GM19023 (cell line): ENCODE measurements around the gene COL4A4.
"Not testable (repeated sequence)": the region's sequence is repeated elsewhere in the genome, so short reads cannot be mapped to it uniquely, and the experiment has no call there.

Experiments used
- ATAC-seq: cut with Tn5 transposase; IDR thresholded peaks from one replicate; pipeline ENCODE4 v1.9.1; 2021; ENCODE audit warnings: mild to moderate bottlenecking, moderate library complexity; ENCODE audit not compliant: unreplicated experiment

Gene COL4A4

GRCh38 chr2:227163998-227164762 lies at the start of gene COL4A4, which contains the start of gene COL4A3:
Gene COL4A4, minus strand, starts transcription at chr2:227164205. Its CDS starts 16,722 bp downstream, at chr2:227147483.
Gene COL4A3, plus strand, starts transcription at chr2:227164624. Its CDS starts 103 bp downstream, at chr2:227164727.
- peak; percentile 57 for ATAC-seq

DNA sequence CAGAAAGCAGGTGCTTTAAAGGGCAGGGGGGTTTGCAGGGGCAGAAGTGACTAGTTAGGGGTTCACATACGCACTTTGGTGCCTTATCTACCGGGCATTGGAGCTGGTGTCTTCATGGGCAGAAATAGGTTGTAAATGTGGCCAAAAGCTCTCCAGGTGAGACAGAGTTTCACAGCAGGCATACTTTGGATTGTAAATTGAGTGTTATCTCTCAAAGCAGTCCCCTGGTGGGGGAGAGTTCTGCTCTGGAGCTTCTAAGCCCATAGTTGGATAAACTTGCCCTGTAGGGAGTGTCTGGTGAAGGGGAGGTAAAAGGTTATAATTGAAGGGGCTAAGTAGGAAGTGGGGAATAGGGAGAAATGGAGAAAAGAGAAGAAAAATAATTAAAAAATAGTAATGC lies 43.6 kb upstream of the COL4A4 start:
- no peak for ATAC-seq

DNA sequence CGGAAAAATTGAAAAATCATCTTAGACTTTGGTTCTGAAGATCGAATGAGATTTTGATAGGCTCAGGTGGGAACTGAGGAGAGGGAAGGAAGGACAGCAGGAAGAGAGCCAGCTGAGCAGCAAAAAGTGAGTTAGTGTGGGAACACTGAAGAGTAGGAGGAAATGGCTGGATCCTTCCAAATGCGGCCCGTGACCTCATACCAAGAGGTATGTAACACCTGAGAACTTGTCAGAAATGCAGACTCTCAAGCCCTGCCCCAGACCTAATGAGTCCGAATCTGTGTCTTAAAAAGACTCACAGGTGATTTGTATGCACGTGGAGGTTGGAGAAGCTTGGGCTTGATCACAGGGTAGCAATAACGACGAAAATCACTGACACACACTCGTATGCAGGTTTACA lies 42.4 kb upstream of the COL4A4 start:
- ATAC-seq: no peak

DNA sequence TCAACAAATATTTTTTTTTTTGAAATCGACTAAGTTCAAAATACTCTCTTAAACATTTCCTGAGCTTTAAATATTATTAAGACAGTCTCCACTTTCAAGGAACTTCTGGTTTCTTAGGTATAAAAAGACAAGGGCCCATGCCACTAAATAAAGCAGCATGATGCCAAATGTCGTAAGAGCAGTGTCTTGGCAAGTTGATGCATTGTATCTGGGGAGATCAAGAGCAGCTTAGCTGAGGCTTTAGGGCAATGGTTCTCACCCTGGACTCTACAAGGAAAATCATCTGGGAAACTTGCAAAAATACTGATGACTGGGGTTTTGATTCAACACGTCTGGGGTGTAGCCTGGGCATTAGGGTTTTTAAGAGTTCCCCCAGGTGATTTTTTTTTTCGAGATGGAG lies 41.7 kb upstream of the COL4A4 start:
- ATAC-seq: no peak

GRCh38 chr2:227204452-227204851 lies 40.4 kb upstream of the COL4A4 start:
- ATAC-seq: no peak

DNA sequence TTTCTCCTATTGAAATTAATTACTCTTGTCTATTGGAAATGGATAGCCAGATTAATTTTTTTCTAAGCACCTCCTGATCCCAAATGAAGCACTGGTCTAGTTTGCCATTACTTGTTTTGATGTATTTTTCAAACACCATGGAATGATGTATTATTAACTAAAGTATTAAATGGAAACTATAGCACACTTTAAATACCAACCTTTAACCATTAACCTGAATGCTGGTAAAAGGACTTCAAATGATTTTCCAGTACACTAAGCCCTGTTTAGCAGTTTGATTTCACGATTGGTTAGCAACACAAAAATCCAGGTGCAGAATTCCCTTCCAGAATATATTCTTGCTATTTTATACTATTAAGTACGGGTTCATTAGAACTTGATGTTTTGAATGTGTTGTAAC lies 37.8 kb upstream of the COL4A4 start:
- no peak for ATAC-seq

- no peak for ATAC-seq
Measured at GRCh38 chr2:227198866-227199265, 34.9 kb upstream of the COL4A4 start.

- ATAC-seq: no peak
Measured at GRCh38 chr2:227194219-227194618, 30.2 kb upstream of the COL4A4 start.

DNA sequence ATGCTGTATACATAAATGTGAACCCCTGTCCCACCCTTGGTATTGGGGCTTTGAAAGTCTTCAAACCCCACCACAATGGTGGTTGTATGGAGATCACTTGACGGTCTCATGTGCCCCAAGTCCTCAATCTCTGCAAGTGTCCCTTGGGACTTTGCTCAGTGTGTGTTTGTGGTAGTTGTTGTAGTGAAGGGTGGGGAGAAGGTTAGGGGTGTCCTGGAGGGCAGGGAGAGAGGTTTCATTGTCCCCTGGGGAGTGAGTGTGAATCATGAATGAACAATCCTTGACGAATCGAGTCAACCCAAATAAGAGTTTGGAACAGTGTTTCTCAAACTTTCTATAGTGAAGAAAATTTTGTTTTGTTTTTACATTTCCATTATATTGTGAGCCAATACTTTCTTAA lies 28.5 kb upstream of the COL4A4 start:
- ATAC-seq: no peak

DNA sequence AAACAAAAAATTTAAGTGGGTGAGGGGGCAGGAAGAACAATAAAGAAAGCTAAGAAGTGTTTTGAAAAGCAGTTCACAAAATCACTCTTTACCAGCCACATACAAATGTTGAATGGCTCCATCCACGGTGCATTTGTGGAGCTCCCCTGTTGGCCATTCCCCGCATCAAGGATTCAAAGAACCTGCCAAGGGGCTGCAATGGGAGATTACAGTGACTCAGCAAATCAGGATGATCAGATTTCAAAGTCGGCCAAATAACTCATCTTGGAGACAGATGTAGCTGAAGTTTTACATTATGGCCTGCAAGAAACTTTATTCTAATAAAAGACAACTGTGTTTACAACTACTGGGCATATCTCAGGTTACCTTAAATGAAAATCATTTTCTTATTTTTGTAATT lies 27.4 kb upstream of the COL4A4 start:
- no peak for ATAC-seq

- ATAC-seq: no peak
Measured at GRCh38 chr2:227188292-227188691, 24.3 kb upstream of the COL4A4 start.

GRCh38 chr2:227186751-227187150 lies 22.7 kb upstream of the COL4A4 start:
- no peak for ATAC-seq

- no peak for ATAC-seq
Measured at GRCh38 chr2:227185615-227186232, 21.7 kb upstream of the COL4A4 start.

GRCh38 chr2:227183657-227184367 lies 19.8 kb upstream of the COL4A4 start:
- ATAC-seq: no peak

DNA sequence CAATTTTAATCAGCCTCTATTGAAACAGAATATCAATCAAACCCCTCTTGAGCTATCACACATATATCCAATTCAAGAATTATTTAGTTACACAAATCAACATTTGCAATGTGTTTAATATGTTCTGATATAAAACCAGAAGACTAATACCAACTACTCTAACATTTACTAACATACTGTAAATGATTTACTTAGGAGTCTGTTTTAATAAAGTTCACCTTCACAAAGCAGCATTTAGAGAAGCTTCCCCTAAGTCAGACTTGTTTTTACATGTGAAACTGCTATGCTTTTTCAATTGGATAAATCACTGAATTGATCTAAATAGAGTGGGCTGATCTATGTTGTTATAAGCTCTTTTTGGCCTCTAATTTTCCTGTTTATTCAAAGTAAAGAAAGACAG lies 18.8 kb upstream of the COL4A4 start:
- ATAC-seq: no peak

DNA sequence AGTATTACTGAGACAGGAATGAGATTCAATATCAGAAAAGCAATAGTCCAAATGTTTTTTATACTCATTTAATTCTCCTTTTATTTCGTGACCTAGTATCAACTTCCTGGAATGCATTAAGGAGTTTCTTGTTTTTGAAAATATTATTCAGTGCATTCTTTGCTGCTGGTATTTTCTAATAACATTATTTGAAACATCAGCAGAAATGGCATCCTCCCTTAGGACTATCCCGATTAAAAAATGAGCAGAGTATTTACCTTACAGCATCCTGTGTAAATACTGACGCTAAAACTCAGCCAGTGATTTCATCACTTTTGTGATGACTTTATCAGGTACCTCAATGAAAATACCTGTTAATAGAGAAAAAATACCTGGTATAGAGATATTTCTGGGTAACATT lies 16.8 kb upstream of the COL4A4 start:
- ATAC-seq: no peak

GRCh38 chr2:227179988-227180685 lies 16.1 kb upstream of the COL4A4 start:
- no peak for ATAC-seq

GRCh38 chr2:227177592-227178336 lies 13.8 kb upstream of the COL4A4 start:
- no peak for ATAC-seq

- ATAC-seq: not testable (repeated sequence)
Measured at GRCh38 chr2:227171779-227172178, 7.8 kb upstream of the COL4A4 start.

DNA sequence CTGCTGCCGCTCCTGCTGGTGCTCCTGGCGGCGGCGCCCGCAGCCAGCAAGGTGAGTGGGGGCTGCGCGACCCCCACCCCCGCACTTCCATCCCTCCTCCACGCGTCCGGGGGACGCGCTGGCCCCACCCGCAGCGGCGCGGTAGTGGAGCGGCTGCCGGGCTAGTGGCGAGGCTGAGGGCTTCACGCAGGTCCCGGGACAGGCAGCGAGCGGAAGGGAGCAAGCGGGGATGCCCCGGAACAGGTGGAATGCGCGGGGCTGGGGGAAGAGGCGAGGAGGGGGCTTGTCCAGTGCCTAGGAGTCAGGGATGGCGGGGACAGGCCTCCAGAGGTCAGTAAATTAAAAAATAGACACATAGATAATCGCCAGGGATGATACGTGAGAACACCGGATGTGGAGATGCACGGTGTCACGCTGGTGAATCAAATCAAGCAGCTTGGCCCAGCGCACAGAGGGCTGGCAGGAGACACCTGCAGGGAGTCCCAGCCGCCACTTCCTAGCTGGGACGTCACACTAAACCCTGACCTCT lies 822 bp upstream of the COL4A4 start:
- ATAC-seq: peak; percentile 65
